ENCODE data around the gene PXDC1.

PXDC1 gene

DNA sequence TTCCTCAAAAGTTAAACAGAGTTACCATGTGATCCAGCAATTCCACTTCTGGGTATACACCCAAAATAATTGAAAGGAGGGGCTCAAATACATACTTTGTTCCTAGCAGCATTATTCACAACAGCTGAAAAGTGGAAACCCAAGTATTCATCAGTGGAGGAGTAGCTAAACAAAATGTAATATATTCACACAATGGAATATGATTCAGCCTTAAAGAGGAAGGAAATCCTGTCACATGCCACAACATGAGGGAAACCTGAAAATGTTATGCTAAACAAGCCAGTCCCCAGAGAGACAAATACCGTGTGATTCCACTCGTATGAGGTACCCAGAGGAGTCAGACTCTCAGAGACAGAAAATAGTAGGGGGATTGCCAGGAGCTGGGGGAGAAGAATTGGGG lies 44.5 kb downstream of the PXDC1 start:
- TF ChIP-seq TAF1 (IDR thresholded peaks at IDR 0.05; ENCODE audit: borderline replicate concordance, insufficient read depth, low read length) (no peak), SIN3A (IDR thresholded peaks at IDR 0.05; ENCODE audit: borderline replicate concordance, insufficient read depth, low read length) (no peak), REST (IDR thresholded peaks at IDR 0.05; ENCODE audit: insufficient read depth in 1 of 2, low read depth in 2 of 2, low read length in 2 of 2) (no peak), FOXP2 (optimal IDR thresholded peaks at IDR 0.05; ENCODE audit: borderline replicate concordance, extremely low read depth, extremely low read length, insufficient read depth) (no peak), POLR2AphosphoS5 (IDR thresholded peaks at IDR 0.05; ENCODE audit: low read depth, low read length) (no peak)

DNA sequence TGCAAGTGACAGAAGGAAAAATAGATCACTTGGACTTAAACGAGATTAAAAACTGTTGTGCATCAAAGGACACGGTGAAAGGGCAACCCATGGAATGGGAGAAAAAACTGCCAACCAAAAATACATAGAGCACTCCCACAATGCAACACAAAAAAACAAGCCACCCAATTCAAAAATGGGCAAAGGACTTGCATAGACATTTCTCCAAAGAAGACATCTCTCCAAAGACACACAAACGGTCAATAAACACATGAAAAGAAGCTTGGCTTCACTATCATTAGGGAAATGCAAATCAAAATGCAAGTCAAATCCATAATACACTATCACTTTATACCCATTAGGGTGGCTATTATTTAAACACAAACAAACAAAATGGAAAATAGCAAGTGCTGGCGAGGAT lies 45.0 kb downstream of the PXDC1 start:
- no peak for TF ChIP-seq FOXP2 (optimal IDR thresholded peaks at IDR 0.05; ENCODE audit: borderline replicate concordance, extremely low read depth, extremely low read length, insufficient read depth)
- no peak for TF ChIP-seq POLR2AphosphoS5 (IDR thresholded peaks at IDR 0.05; ENCODE audit: low read depth, low read length)
- TF ChIP-seq REST (IDR thresholded peaks at IDR 0.05; ENCODE audit: insufficient read depth in 1 of 2, low read depth in 2 of 2, low read length in 2 of 2), result no peak
- no peak for TF ChIP-seq TAF1 (IDR thresholded peaks at IDR 0.05; ENCODE audit: borderline replicate concordance, insufficient read depth, low read length)
- no peak for TF ChIP-seq SIN3A (IDR thresholded peaks at IDR 0.05; ENCODE audit: borderline replicate concordance, insufficient read depth, low read length)

DNA sequence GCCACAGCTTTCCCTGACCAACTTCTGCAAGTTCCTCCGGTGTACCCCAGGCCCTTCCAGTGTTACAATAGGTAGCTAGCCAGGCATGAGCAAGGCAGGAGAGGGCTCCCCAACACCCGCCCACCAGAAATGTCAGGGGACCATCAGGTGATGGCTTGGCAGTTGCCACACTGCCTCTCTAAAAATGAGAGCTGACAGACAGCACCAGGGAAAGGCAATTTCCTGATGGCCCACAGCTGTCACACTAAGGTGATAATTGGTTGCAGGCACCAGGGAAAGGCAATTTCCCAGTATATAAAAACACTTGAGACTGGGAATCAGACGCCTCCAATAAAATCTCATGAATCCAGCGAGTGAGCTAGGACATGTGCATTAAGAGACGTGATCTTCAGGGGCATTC lies 49.9 kb downstream of the PXDC1 start:
- no peak for TF ChIP-seq TAF1 (IDR thresholded peaks at IDR 0.05; ENCODE audit: borderline replicate concordance, insufficient read depth, low read length)
- no peak for TF ChIP-seq SIN3A (IDR thresholded peaks at IDR 0.05; ENCODE audit: borderline replicate concordance, insufficient read depth, low read length)
- TF ChIP-seq POLR2AphosphoS5 (IDR thresholded peaks at IDR 0.05; ENCODE audit: low read depth, low read length), result no peak
- TF ChIP-seq REST (IDR thresholded peaks at IDR 0.05; ENCODE audit: insufficient read depth in 1 of 2, low read depth in 2 of 2, low read length in 2 of 2), result no peak
- TF ChIP-seq FOXP2 (optimal IDR thresholded peaks at IDR 0.05; ENCODE audit: borderline replicate concordance, extremely low read depth, extremely low read length, insufficient read depth), result no peak

DNA sequence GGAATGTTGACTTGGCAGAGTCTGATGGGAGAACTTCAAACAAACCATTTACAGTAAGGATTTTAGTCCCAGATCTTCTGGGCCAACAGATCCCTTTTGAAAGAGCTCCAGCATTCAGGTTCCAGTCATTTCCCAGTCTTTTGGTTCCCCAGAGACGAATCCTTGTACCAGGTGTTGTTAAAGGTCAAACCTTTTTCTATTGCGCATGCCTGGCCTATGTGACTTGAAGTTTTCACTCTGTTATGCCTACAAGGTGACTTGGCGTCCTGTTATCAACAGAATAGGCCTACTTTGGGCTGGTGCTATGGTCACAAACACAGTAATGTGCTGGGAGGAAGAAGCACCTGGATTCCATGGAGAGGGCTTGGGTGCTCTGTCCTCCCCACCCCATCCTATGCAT lies 52.3 kb downstream of the PXDC1 start:
- TF ChIP-seq REST (IDR thresholded peaks at IDR 0.05; ENCODE audit: insufficient read depth in 1 of 2, low read depth in 2 of 2, low read length in 2 of 2) (no peak), SIN3A (IDR thresholded peaks at IDR 0.05; ENCODE audit: borderline replicate concordance, insufficient read depth, low read length) (no peak), FOXP2 (optimal IDR thresholded peaks at IDR 0.05; ENCODE audit: borderline replicate concordance, extremely low read depth, extremely low read length, insufficient read depth) (no peak), POLR2AphosphoS5 (IDR thresholded peaks at IDR 0.05; ENCODE audit: low read depth, low read length) (no peak), TAF1 (IDR thresholded peaks at IDR 0.05; ENCODE audit: borderline replicate concordance, insufficient read depth, low read length) (no peak)

GRCh38 chr6:3698021-3698420 lies 53.5 kb downstream of the PXDC1 start:
- TF ChIP-seq REST (IDR thresholded peaks at IDR 0.05; ENCODE audit: insufficient read depth in 1 of 2, low read depth in 2 of 2, low read length in 2 of 2) (no peak), POLR2AphosphoS5 (IDR thresholded peaks at IDR 0.05; ENCODE audit: low read depth, low read length) (no peak), SIN3A (IDR thresholded peaks at IDR 0.05; ENCODE audit: borderline replicate concordance, insufficient read depth, low read length) (no peak), TAF1 (IDR thresholded peaks at IDR 0.05; ENCODE audit: borderline replicate concordance, insufficient read depth, low read length) (no peak), FOXP2 (optimal IDR thresholded peaks at IDR 0.05; ENCODE audit: borderline replicate concordance, extremely low read depth, extremely low read length, insufficient read depth) (no peak)

Data from PFSK-1 (cell line).